ENCODE measurements around the gene TLE4. TPM values are rescaled to one million over a fixed set of nuclear protein-coding genes. Genes with fewer than 3 reads are reported as not detected.

TLE4 gene
- total and polyA plus RNA-seq, 10 of the 15 experiments (the other 5 are each of a cell fraction or from before 2014, with no cell fraction given) = 5.3 to 53.3 (median 23.3) TPM

GRCh38 chr9:79623799-79624721 lies 52.3 kb downstream of the TLE4 start (continued):
- TF ChIP-seq GATAD2B (conservative IDR thresholded peaks at IDR 0.05; ENCODE audit: low read depth) (peak; percentile 76), EED (IDR thresholded peaks at IDR 0.05; ENCODE audit: low read depth) (peak; percentile 27), NFXL1 (IDR thresholded peaks at IDR 0.05; ENCODE audit: borderline replicate concordance) (no peak), ETV6 (conservative IDR thresholded peaks at IDR 0.05 in 1 of 2, IDR thresholded peaks at IDR 0.05 in 1 of 2; ENCODE audit: borderline replicate concordance in 1 of 2, low read depth in 1 of 2) (peak in 1 of 2 experiments; percentile 92; a peak in 2 of 4 replicates), USF2 (IDR thresholded peaks at IDR 0.05; ENCODE audit: borderline replicate concordance, low read depth, low read length) (no peak), NFIC (IDR thresholded peaks at IDR 0.05; ENCODE audit: low read depth, low read length) (0 out of 2 replicates have a peak, but pooled peaks have one; percentile 55), CHD1 (IDR thresholded peaks at IDR 0.05; ENCODE audit: low read depth, low read length) (no peak), DPF2 (IDR thresholded peaks at IDR 0.05) (0 out of 2 replicates have a peak, but pooled peaks have one; percentile 66), MXI1 (IDR thresholded peaks at IDR 0.05; ENCODE audit: low read depth, low read length) (no peak), HDAC2 (IDR thresholded peaks at IDR 0.05) (no peak), KLF5 (IDR thresholded peaks at IDR 0.05; ENCODE audit: partially characterized antibody) (no peak), ZNF622 (IDR thresholded peaks at IDR 0.05) (no peak), RBBP5 (conservative IDR thresholded peaks at IDR 0.05) (no peak), IRF3 (IDR thresholded peaks at IDR 0.05) (no peak), CHD4 (IDR thresholded peaks at IDR 0.05) (no peak), PBX3 (IDR thresholded peaks at IDR 0.05; ENCODE audit: insufficient replicate concordance, low read depth, low read length) (no peak), ZNF687 (IDR thresholded peaks at IDR 0.05) (peak; percentile 41), SPI1 (IDR thresholded peaks at IDR 0.05; ENCODE audit: borderline replicate concordance, insufficient read depth, low read depth, low read length) (peak; percentile 66), TCF12 (IDR thresholded peaks at IDR 0.05; ENCODE audit: low read depth, low read length) (0 out of 2 replicates have a peak, but pooled peaks have one; percentile 13), RUNX3 (IDR thresholded peaks at IDR 0.05; ENCODE audit: low read length) (peak; percentile 69), KAT2A (conservative IDR thresholded peaks at IDR 0.05; ENCODE audit: control insufficient read depth, low read depth, low read length) (no peak)
